ENCODE results near the gene RPS16. TPM values are rescaled to one million over a fixed set of nuclear protein-coding genes. Genes with fewer than 3 reads are reported as not detected.

RPS16 gene
- total and polyA plus RNA-seq, 2 of the 13 experiments (the other 11 are each of a cell fraction or from before 2014, with no cell fraction given) = 488 to 2,583 TPM

GRCh38 chr19:39398297-39398864, 37.4 kb downstream of the RPS16 start (continued):
- TF ChIP-seq ZNF687 (CRISPR knock-in tag; IDR thresholded peaks at IDR 0.05) (peak; percentile 66), PTBP1 (IDR thresholded peaks at IDR 0.05; ENCODE audit: low read depth, low read length, poor library complexity, severe bottlenecking) (peak; percentile 73), SSRP1 (CRISPR knock-in tag; IDR thresholded peaks at IDR 0.05) (no peak), TFE3 (CRISPR knock-in tag; IDR thresholded peaks at IDR 0.05) (no peak), GLMP (CRISPR knock-in tag; IDR thresholded peaks at IDR 0.05; ENCODE audit: borderline replicate concordance) (no peak), STAT5B (CRISPR knock-in tag; IDR thresholded peaks at IDR 0.05) (no peak), RBFOX2 (IDR thresholded peaks at IDR 0.05; ENCODE audit: low read depth, low read length) (0 out of 2 replicates have a peak, but pooled peaks have one; percentile 12), FOXJ3 (CRISPR knock-in tag; IDR thresholded peaks at IDR 0.05; ENCODE audit: borderline replicate concordance) (no peak), ZNF562 (CRISPR knock-in tag; IDR thresholded peaks at IDR 0.05; ENCODE audit: borderline replicate concordance) (no peak), CEBPG (CRISPR knock-in tag; IDR thresholded peaks at IDR 0.05) (peak; percentile 76), RFX5 (IDR thresholded peaks at IDR 0.05; ENCODE audit: low read depth, low read length) (no peak), ZNF232 (CRISPR knock-in tag; IDR thresholded peaks at IDR 0.05; ENCODE audit: borderline replicate concordance) (no peak), SMYD3 (CRISPR knock-in tag; IDR thresholded peaks at IDR 0.05) (no peak), MXD3 (CRISPR knock-in tag; IDR thresholded peaks at IDR 0.05) (no peak), GABPA (IDR thresholded peaks at IDR 0.05; ENCODE audit: low read depth, low read length) (no peak), GABPA (CRISPR knock-in tag; IDR thresholded peaks at IDR 0.05; ENCODE audit: low read depth) (peak; percentile 5; the same call in 1 of the 2 replicates), SRSF9 (IDR thresholded peaks at IDR 0.05; ENCODE audit: borderline replicate concordance, insufficient read depth, low read depth, low read length, poor library complexity, severe bottlenecking) (no peak), HNRNPK (IDR thresholded peaks at IDR 0.05; ENCODE audit: low read depth, low read length, poor library complexity, severe bottlenecking) (no peak), ZNF121 (CRISPR knock-in tag; IDR thresholded peaks at IDR 0.05) (no peak), RBM22 (optimal IDR thresholded peaks at IDR 0.05; ENCODE audit: low read length) (peak; percentile 33), TFAP4 (IDR thresholded peaks at IDR 0.05; ENCODE audit: borderline replicate concordance, low read depth) (no peak; the same call in 1 of the 2 replicates), HNRNPLL (IDR thresholded peaks at IDR 0.05; ENCODE audit: low read depth, low read length, poor library complexity, severe bottlenecking) (peak; percentile 44)

All from HepG2 (cell line).